Measurements from ENCODE around the gene COL7A1. TPM values are rescaled to one million over a fixed set of nuclear protein-coding genes. Genes with fewer than 3 reads are reported as not detected.
"Not testable (repeated sequence)": the region's sequence is repeated elsewhere in the genome, so short reads cannot be mapped to it uniquely, and the experiment has no call there.

Gene COL7A1
- total RNA-seq, 1 experiment from 2014 or later = 22.9 TPM

DNA sequence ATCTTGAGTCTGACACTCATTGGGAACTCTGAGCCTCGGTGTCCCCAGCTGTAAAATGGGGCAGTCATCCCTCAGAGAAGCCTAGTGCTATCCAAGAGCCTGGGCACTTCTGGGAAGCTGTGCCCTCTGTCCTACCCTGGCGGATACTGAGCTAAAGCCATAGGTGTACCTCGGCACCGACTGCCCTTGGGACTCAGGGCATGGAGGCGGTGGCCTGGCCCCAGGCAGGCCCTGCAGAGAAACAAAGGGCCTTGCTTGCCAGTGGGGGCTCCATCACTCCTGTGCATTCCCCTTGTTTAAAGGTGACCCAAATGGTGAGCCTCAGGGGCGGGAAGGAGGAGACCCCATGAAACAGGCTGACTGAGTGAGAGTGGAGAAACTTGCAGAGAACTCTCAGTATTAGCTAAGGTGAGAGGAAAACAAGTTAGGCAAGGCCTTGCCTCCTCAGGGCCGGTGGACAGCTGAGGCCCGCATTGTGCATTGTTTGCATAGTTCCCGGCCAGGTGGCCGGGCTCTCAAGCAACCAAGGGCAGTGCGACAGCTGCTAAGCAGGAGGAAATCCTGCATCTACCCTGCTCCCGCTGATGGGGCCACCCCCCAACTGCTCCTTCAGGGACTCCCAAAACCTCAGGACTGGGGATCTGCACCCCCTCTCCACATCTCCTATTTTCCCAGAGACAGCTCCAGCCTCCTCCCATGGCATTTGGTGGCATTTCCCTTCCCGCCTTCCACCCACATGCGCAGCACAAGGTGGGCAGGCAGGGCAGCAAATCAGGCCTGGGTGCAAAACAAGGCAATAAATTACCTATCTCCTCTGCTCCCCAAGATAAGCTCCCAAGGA is 42.8 kb downstream of the COL7A1 start:
- H2BK120ac ChIP-seq (ENCODE audit: low read depth, low read length, poor library complexity, severe bottlenecking) = no peak overlapping the region
- H2BK5ac ChIP-seq (ENCODE audit: insufficient read length, low read length) = no peak overlapping the region
- Mint-ChIP-seq H3K4me3 (peak overlapping the region in 1 of 2 experiments; percentile 2; a peak in 1 of 5 replicates), H3K27me3 (ENCODE audit: low read depth) (no peaks in the 10 kb centered on the region), H3K4me1 (peaks cover 30 to 37% of the 10 kb centered on the region in 2 experiments), H3K27ac (peak overlapping the region; percentile 46 to 72 (median 67); a peak in 3 of 7 replicates), H3K9me3 (no peaks in the 10 kb centered on the region), H3K36me3 (ENCODE audit: insufficient read depth in 1 of 3, low read depth in 3 of 3) (peaks cover 15 to 54% (median 25%) of the 10 kb centered on the region in 3 experiments; a peak in 6 of 7 replicates)
- H2BK20ac ChIP-seq (ENCODE audit: low read depth, low read length, poor library complexity, severe bottlenecking) = no peak overlapping the region
- no peak overlapping the region for H2AK5ac ChIP-seq (ENCODE audit: insufficient read length, low read length)
- peaks cover 7% of the 10 kb centered on the region for H3K23me2 ChIP-seq (ENCODE audit: insufficient read length, low read depth, low read length, poor library complexity, severe bottlenecking)
- H2AFZ ChIP-seq (ENCODE audit: low read length) = no peak overlapping the region
- no peak overlapping the region for H3K56ac ChIP-seq (ENCODE audit: insufficient read length, low read depth, low read length)
- H4K8ac ChIP-seq (replicated peaks; ENCODE audit: insufficient read length, low read depth, low read length) = no peak overlapping the region
- no peak overlapping the region for H3K18ac ChIP-seq (ENCODE audit: insufficient read length, low read depth, low read length)
- H3K4me2 ChIP-seq (ENCODE audit: insufficient read depth, insufficient read length, low read length) = no peak overlapping the region
- peaks cover 2% of the 10 kb centered on the region; the same call in 1 of the 2 replicates for H3K79me2 ChIP-seq (ENCODE audit: insufficient read depth, low read length)
- no peak overlapping the region for H3K9ac ChIP-seq (ENCODE audit: extremely low read depth, insufficient read length, low read length)
- H4K5ac ChIP-seq (ENCODE audit: insufficient read length, low read depth, low read length) = no peak overlapping the region
- no peaks in the 10 kb centered on the region for H3K27me3 ChIP-seq (ENCODE audit: insufficient read depth, low read length)
- TF ChIP-seq, protein P1, sequence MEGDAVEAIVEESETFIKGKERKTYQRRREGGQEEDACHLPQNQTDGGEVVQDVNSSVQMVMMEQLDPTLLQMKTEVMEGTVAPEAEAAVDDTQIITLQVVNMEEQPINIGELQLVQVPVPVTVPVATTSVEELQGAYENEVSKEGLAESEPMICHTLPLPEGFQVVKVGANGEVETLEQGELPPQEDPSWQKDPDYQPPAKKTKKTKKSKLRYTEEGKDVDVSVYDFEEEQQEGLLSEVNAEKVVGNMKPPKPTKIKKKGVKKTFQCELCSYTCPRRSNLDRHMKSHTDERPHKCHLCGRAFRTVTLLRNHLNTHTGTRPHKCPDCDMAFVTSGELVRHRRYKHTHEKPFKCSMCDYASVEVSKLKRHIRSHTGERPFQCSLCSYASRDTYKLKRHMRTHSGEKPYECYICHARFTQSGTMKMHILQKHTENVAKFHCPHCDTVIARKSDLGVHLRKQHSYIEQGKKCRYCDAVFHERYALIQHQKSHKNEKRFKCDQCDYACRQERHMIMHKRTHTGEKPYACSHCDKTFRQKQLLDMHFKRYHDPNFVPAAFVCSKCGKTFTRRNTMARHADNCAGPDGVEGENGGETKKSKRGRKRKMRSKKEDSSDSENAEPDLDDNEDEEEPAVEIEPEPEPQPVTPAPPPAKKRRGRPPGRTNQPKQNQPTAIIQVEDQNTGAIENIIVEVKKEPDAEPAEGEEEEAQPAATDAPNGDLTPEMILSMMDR (conservative IDR thresholded peaks at IDR 0.05) = no peak
- no peak overlapping the region for H2BK12ac ChIP-seq (ENCODE audit: insufficient read length, low read depth, low read length)
- no peak for DNase-seq
- no peak overlapping the region for H3K14ac ChIP-seq (ENCODE audit: insufficient read depth, low read length)
- no CpG with 5 or more reads among the region's 14 CpGs for WGBS (ENCODE audit: extremely low coverage, insufficient read length, low lambda C conversion rate)
- peaks cover 9% of the 10 kb centered on the region; the same call in 1 of the 2 replicates for H3K4me1 ChIP-seq (ENCODE audit: insufficient read depth, low read length)
- no peak overlapping the region for H3K27ac ChIP-seq (ENCODE audit: insufficient read length, low read depth, low read length)
- no peaks in the 10 kb centered on the region for H3K9me3 ChIP-seq (ENCODE audit: control insufficient read depth, low read depth, low read length)
- no peak overlapping the region for H3T11ph ChIP-seq (ENCODE audit: low read length)
- no peak overlapping the region for H2BK15ac ChIP-seq (ENCODE audit: low read depth, low read length)
- H4K20me1 ChIP-seq (ENCODE audit: control insufficient read depth, insufficient read depth, insufficient read length) = no peaks in the 10 kb centered on the region
- no peak overlapping the region for H4K91ac ChIP-seq (ENCODE audit: insufficient read length, low read depth, low read length)
- H3K4ac ChIP-seq (ENCODE audit: low read depth, low read length) = no peak overlapping the region
- H3K79me1 ChIP-seq (ENCODE audit: insufficient read depth, low read depth, low read length, poor library complexity, severe bottlenecking) = no peaks in the 10 kb centered on the region
- no peak overlapping the region for H3K23ac ChIP-seq (ENCODE audit: insufficient read length, low read depth, low read length)

DNA sequence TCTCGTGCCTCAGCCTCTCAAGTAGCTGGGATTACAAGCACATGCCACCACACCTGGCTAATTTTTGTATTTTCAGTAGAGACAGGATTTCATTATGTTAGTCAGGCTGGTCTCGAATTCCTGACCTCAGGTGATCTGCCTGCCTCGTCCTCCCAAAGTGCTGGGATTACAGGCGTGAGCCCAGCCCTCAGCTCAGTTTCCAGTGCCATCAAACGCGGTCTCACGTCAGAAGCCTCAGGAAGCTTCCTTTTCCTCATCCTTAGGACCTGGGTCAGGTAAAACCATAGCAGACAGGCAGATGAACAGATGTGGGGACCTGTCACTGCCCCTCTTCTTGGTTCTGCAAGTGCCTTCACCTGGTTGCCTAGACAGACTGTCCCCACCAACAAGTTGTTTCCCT is 43.5 kb downstream of the COL7A1 start:
- H2BK20ac ChIP-seq (ENCODE audit: low read depth, low read length, poor library complexity, severe bottlenecking); H3K9me3 ChIP-seq (ENCODE audit: control insufficient read depth, low read depth, low read length); H2AK5ac ChIP-seq (ENCODE audit: insufficient read length, low read length); H3K4ac ChIP-seq (ENCODE audit: low read depth, low read length); H4K8ac ChIP-seq (replicated peaks; ENCODE audit: insufficient read length, low read depth, low read length); DNase-seq; H3T11ph ChIP-seq (ENCODE audit: low read length); H3K79me2 ChIP-seq (ENCODE audit: insufficient read depth, low read length); H2BK5ac ChIP-seq (ENCODE audit: insufficient read length, low read length); H3K4me2 ChIP-seq (ENCODE audit: insufficient read depth, insufficient read length, low read length); H3K27me3 ChIP-seq (ENCODE audit: insufficient read depth, low read length); H3K9ac ChIP-seq (ENCODE audit: extremely low read depth, insufficient read length, low read length); H3K4me3 Mint-ChIP-seq; H3K23me2 ChIP-seq (ENCODE audit: insufficient read length, low read depth, low read length, poor library complexity, severe bottlenecking); H2BK120ac ChIP-seq (ENCODE audit: low read depth, low read length, poor library complexity, severe bottlenecking); H4K5ac ChIP-seq (ENCODE audit: insufficient read length, low read depth, low read length); H4K91ac ChIP-seq (ENCODE audit: insufficient read length, low read depth, low read length); H3K27ac ChIP-seq (ENCODE audit: insufficient read length, low read depth, low read length); H3K4me1 ChIP-seq (ENCODE audit: insufficient read depth, low read length); H3K23ac ChIP-seq (ENCODE audit: insufficient read length, low read depth, low read length); H2BK15ac ChIP-seq (ENCODE audit: low read depth, low read length); H3K9me3 Mint-ChIP-seq; H3K18ac ChIP-seq (ENCODE audit: insufficient read length, low read depth, low read length); H2AFZ ChIP-seq (ENCODE audit: low read length); H4K20me1 ChIP-seq (ENCODE audit: control insufficient read depth, insufficient read depth, insufficient read length); H2BK12ac ChIP-seq (ENCODE audit: insufficient read length, low read depth, low read length); H3K79me1 ChIP-seq (ENCODE audit: insufficient read depth, low read depth, low read length, poor library complexity, severe bottlenecking); H3K27me3 Mint-ChIP-seq (ENCODE audit: low read depth); H3K14ac ChIP-seq (ENCODE audit: insufficient read depth, low read length); H3K56ac ChIP-seq (ENCODE audit: insufficient read length, low read depth, low read length): not testable (repeated sequence)
- no CpG with 5 or more reads among the region's 7 CpGs for WGBS (ENCODE audit: extremely low coverage, insufficient read length, low lambda C conversion rate)
- Mint-ChIP-seq H3K27ac (peak overlapping the region in 1 of 3 experiments; percentile 55; a peak in 1 of 7 replicates), H3K4me1 (peaks cover 30 to 37% of the 10 kb centered on the region in 2 experiments), H3K36me3 (ENCODE audit: insufficient read depth in 1 of 3, low read depth in 3 of 3) (peaks cover 15 to 61% (median 28%) of the 10 kb centered on the region in 3 experiments; a peak in 6 of 7 replicates)

Measured in H9 (cell line).